Astrocyte (in vitro differentiated cells and primary cell): ENCODE measurements around the gene ERO1A. TPM values are rescaled to one million over a fixed set of nuclear protein-coding genes. Genes with fewer than 3 reads are reported as not detected.

Experiments used
- DNase-seq: peaks from one replicate; pipeline ENCODE4 v3.0.0-alpha.2; 2010; ENCODE audit warnings: low read depth
- FAIRE-seq: peaks from 2 replicates; lab custom pipeline; 2011; peaks lifted over from hg19 to GRCh38; lab: Jason Lieb, UNC
- H2AFZ ChIP-seq: 2 replicates; pipeline ENCODE4 v1.6.0; 2012; ENCODE audit warnings: low read depth, low read length, inconsistent platforms
- H3K27ac ChIP-seq: 2 replicates; pipeline ENCODE4 v1.5.1; 2011; ENCODE audit warnings: low read depth, low read length, inconsistent platforms
- H3K27me3 ChIP-seq: 2 replicates; pipeline ENCODE4 v1.6.0; 2011; ENCODE audit warnings: low read length, inconsistent platforms; ENCODE audit not compliant: insufficient read depth
- H3K36me3 ChIP-seq: 2 replicates; pipeline ENCODE4 v1.5.1; 2011; ENCODE audit warnings: low read length, inconsistent platforms; ENCODE audit not compliant: insufficient read depth
- H3K4me1 ChIP-seq: 2 replicates; pipeline ENCODE4 v1.5.1; 2011; ENCODE audit warnings: low read length, inconsistent platforms; ENCODE audit not compliant: insufficient read depth
- H3K4me2 ChIP-seq: 2 replicates; pipeline ENCODE4 v1.6.0; 2012; ENCODE audit warnings: low read length, inconsistent platforms
- H3K4me3 ChIP-seq: 2 replicates; pipeline ENCODE4 v1.5.1; 2011; ENCODE audit warnings: low read depth, mild to moderate bottlenecking, low read length, inconsistent platforms; ENCODE audit not compliant: insufficient read depth
- H3K79me2 ChIP-seq: 2 replicates; pipeline ENCODE4 v1.6.0; 2012; ENCODE audit warnings: mild to moderate bottlenecking, low read length, inconsistent platforms; ENCODE audit not compliant: insufficient read depth
- H3K9ac ChIP-seq: 2 replicates; pipeline ENCODE4 v1.6.0; 2012; ENCODE audit warnings: mild to moderate bottlenecking, low read length, inconsistent platforms
- H3K9me3 ChIP-seq: 2 replicates; pipeline ENCODE4 v1.5.1; 2012; ENCODE audit warnings: low read depth, mild to moderate bottlenecking, low read length, inconsistent platforms; ENCODE audit not compliant: insufficient read depth
- H4K20me1 ChIP-seq: 2 replicates; pipeline ENCODE4 v1.6.0; 2012; ENCODE audit warnings: low read length, inconsistent platforms; ENCODE audit not compliant: insufficient read depth
- H3K27ac Mint-ChIP-seq: one replicate; pipeline ENCODE4 v1.8.0; 2021; ENCODE audit warnings: mild to moderate bottlenecking, mixed read lengths; ENCODE audit not compliant: unreplicated experiment
- H3K27me3 Mint-ChIP-seq: one replicate; pipeline ENCODE4 v1.8.0; 2021; ENCODE audit warnings: low read depth, mixed read lengths; ENCODE audit not compliant: unreplicated experiment
- H3K36me3 Mint-ChIP-seq: one replicate; pipeline ENCODE4 v1.8.0; 2021; ENCODE audit warnings: low read depth, mixed read lengths; ENCODE audit not compliant: unreplicated experiment
- H3K4me1 Mint-ChIP-seq: one replicate; pipeline ENCODE4 v1.8.0; 2021; ENCODE audit warnings: low read depth, mixed read lengths; ENCODE audit not compliant: unreplicated experiment
- H3K4me3 Mint-ChIP-seq: one replicate; pipeline ENCODE4 v1.8.0; 2021; ENCODE audit warnings: mild to moderate bottlenecking, moderate library complexity, mixed read lengths; ENCODE audit not compliant: unreplicated experiment
- H3K9me3 Mint-ChIP-seq: one replicate; pipeline ENCODE4 v1.8.0; 2021; ENCODE audit warnings: mild to moderate bottlenecking, mixed read lengths; ENCODE audit not compliant: unreplicated experiment
- EZH2 ChIP-seq: IDR thresholded peaks from 2 replicates; pipeline ENCODE4 v1.6.1; 2012; ENCODE audit warnings: mild to moderate bottlenecking, low read length, inconsistent platforms; ENCODE audit not compliant: insufficient read depth
- total RNA-seq: library from RNA; stranded (reverse); gene quantifications from 2 replicates; pipeline ENCODE4 v1.2.1, GENCODE V29; 2021
- TF ChIP-seq, protein P1 (sequence below): IDR thresholded peaks from 2 replicates; pipeline ENCODE4 v1.5.1; 2011; ENCODE audit warnings: low read depth, mild to moderate bottlenecking, inconsistent platforms, low read length, moderate library complexity; ENCODE audit not compliant: insufficient read depth

Gene ERO1A
- total RNA-seq, 1 donor from 2014 or later: 80.5 TPM

GRCh38 chr14:52700701-52701172, 5.4 kb upstream of the ERO1A start:
- no peak overlapping the region for H3K9ac ChIP-seq
- no peaks in the 10 kb centered on the region for H3K79me2 ChIP-seq
- no peak overlapping the region for H2AFZ ChIP-seq
- H4K20me1 ChIP-seq: no peaks in the 10 kb centered on the region
- no peak overlapping the region for H3K27ac ChIP-seq
- FAIRE-seq: no peak
- no peak overlapping the region for H3K4me2 ChIP-seq
- no peaks in the 10 kb centered on the region for H3K9me3 Mint-ChIP-seq
- no peak overlapping the region for H3K4me3 Mint-ChIP-seq
- H3K27me3 Mint-ChIP-seq: no peaks in the 10 kb centered on the region
- H3K27ac Mint-ChIP-seq: no peak overlapping the region
- no peaks in the 10 kb centered on the region for H3K36me3 Mint-ChIP-seq
- no peaks in the 10 kb centered on the region for H3K9me3 ChIP-seq
- peaks cover 9% of the 10 kb centered on the region for H3K4me1 Mint-ChIP-seq
- no peaks in the 10 kb centered on the region for H3K27me3 ChIP-seq
- H3K4me1 ChIP-seq: no peaks in the 10 kb centered on the region
- no peak for TF ChIP-seq EZH2
- TF ChIP-seq, protein P1, sequence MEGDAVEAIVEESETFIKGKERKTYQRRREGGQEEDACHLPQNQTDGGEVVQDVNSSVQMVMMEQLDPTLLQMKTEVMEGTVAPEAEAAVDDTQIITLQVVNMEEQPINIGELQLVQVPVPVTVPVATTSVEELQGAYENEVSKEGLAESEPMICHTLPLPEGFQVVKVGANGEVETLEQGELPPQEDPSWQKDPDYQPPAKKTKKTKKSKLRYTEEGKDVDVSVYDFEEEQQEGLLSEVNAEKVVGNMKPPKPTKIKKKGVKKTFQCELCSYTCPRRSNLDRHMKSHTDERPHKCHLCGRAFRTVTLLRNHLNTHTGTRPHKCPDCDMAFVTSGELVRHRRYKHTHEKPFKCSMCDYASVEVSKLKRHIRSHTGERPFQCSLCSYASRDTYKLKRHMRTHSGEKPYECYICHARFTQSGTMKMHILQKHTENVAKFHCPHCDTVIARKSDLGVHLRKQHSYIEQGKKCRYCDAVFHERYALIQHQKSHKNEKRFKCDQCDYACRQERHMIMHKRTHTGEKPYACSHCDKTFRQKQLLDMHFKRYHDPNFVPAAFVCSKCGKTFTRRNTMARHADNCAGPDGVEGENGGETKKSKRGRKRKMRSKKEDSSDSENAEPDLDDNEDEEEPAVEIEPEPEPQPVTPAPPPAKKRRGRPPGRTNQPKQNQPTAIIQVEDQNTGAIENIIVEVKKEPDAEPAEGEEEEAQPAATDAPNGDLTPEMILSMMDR: no peak
- DNase-seq: no peak
- H3K36me3 ChIP-seq: no peaks in the 10 kb centered on the region
- H3K4me3 ChIP-seq: no peak overlapping the region

GRCh38 chr14:52694761-52695480, 437 bp downstream of the ERO1A start:
- Histone ChIP-seq H3K27ac (peak overlapping the region; percentile 88), H3K4me2 (peak overlapping the region; percentile 95), H2AFZ (peak overlapping the region; percentile 79), H3K9me3 (no peaks in the 10 kb centered on the region), H3K9ac (peak overlapping the region; percentile 94), H3K27me3 (no peaks in the 10 kb centered on the region), H3K79me2 (peaks cover 54% of the 10 kb centered on the region), H3K4me3 (peak overlapping the region; percentile 82), H3K4me1 (peaks cover 2% of the 10 kb centered on the region), H4K20me1 (peaks cover 43% of the 10 kb centered on the region), H3K36me3 (no peaks in the 10 kb centered on the region)
- FAIRE-seq (no peak), DNase-seq (peak; percentile 54)
- Mint-ChIP-seq H3K4me1 (peaks cover 15% of the 10 kb centered on the region), H3K4me3 (peak overlapping the region; percentile 98), H3K27ac (peak overlapping the region; percentile 95), H3K27me3 (no peaks in the 10 kb centered on the region), H3K36me3 (no peaks in the 10 kb centered on the region), H3K9me3 (no peaks in the 10 kb centered on the region)
- TF ChIP-seq, protein P1: no peak
- TF ChIP-seq EZH2: no peak

GRCh38 chr14:52693532-52693931, 1.8 kb downstream of the ERO1A start:
- TF ChIP-seq, protein P1: no peak
- H3K9me3 Mint-ChIP-seq: no peaks in the 10 kb centered on the region
- no peak for DNase-seq
- Histone ChIP-seq H3K27me3 (no peaks in the 10 kb centered on the region), H4K20me1 (peaks cover 47% of the 10 kb centered on the region), H3K27ac (no peak overlapping the region), H3K9me3 (no peaks in the 10 kb centered on the region), H2AFZ (no peak overlapping the region), H3K4me2 (no peak overlapping the region), H3K4me1 (peaks cover 2% of the 10 kb centered on the region), H3K9ac (no peak overlapping the region), H3K36me3 (no peaks in the 10 kb centered on the region), H3K4me3 (no peak overlapping the region), H3K79me2 (peaks cover 66% of the 10 kb centered on the region)
- H3K36me3 Mint-ChIP-seq: no peaks in the 10 kb centered on the region
- peaks cover 15% of the 10 kb centered on the region for H3K4me1 Mint-ChIP-seq
- H3K27ac Mint-ChIP-seq: no peak overlapping the region
- H3K27me3 Mint-ChIP-seq: no peaks in the 10 kb centered on the region
- no peak for FAIRE-seq
- peak overlapping the region; percentile 54 for H3K4me3 Mint-ChIP-seq
